Panc1 (cell line): ENCODE results near the gene RBM4. TPM values are rescaled to one million over a fixed set of nuclear protein-coding genes. Genes with fewer than 3 reads are reported as not detected.

ENCODE experiments used
- ATAC-seq: fragments of 200-7000 bp; cut with Tn5 transposase; 2 replicates; pipeline ENCODE4 v1.9.1; 2020; ENCODE audit warnings: mild to moderate bottlenecking, moderate library complexity
- BruUV-seq: library from RNA; stranded (reverse); fragments of 400-500 nt; replicated peaks from 2 replicates; lab custom pipeline; 2021; lab: Mats Ljungman, UMichigan
- CTCF ChIA-PET: fragments of 300-600 bp; sonication (Branson Sonifier 250); formaldehyde crosslinking; loops from one replicate; lab custom pipeline; 2022; ENCODE audit warnings: antibody characterized with exemption; lab: Charles Lee
- POLR2A ChIA-PET: fragments of 300-600 bp; sonication (Branson Sonifier 250); formaldehyde crosslinking; loops from one replicate; lab custom pipeline; 2022; ENCODE audit warnings: antibody characterized with exemption; lab: Charles Lee
- DNase-seq: peaks from one replicate; pipeline ENCODE4 v3.0.0-alpha.2; 2010; ENCODE audit warnings: low read depth, low spot score
- H3K27ac ChIP-seq: 2 replicates; pipeline ENCODE4 v1.5.1; 2011; ENCODE audit warnings: mild to moderate bottlenecking, low read length, inconsistent platforms
- H3K27me3 ChIP-seq: fragments of 200-500 bp; sonication (Bioruptor generic); 2 replicates; pipeline ENCODE4 v1.6.0; 2014; ENCODE audit warnings: low read length, inconsistent platforms; ENCODE audit not compliant: control insufficient read depth, insufficient read depth
- H3K36me3 ChIP-seq: fragments of 200-500 bp; sonication (Bioruptor generic); 2 replicates; pipeline ENCODE4 v1.5.1; 2014; ENCODE audit warnings: inconsistent platforms, mild to moderate bottlenecking, low read length, moderate library complexity; ENCODE audit not compliant: control insufficient read depth, insufficient read depth
- H3K4me1 ChIP-seq: 2 replicates; pipeline ENCODE4 v1.5.1; 2011; ENCODE audit warnings: inconsistent platforms, mild to moderate bottlenecking, low read length, moderate library complexity; ENCODE audit not compliant: control insufficient read depth, insufficient read depth
- H3K4me3 ChIP-seq, 2 experiments: 2 replicates each; pipeline ENCODE4 v1.5.1; 2011 to 2012; ENCODE audit warnings: low read depth in 2 of 2, low read length in 2 of 2, mild to moderate bottlenecking in 2 of 2, inconsistent platforms in 1 of 2, moderate library complexity in 1 of 2
- H3K9me3 ChIP-seq: fragments of 200-500 bp; sonication (Bioruptor generic); 2 replicates; pipeline ENCODE4 v1.5.1; 2014; ENCODE audit warnings: low read depth, mild to moderate bottlenecking, inconsistent platforms, low read length, moderate library complexity; ENCODE audit not compliant: control insufficient read depth, insufficient read depth
- POLR2AphosphoS5 ChIP-seq: IDR thresholded peaks from 2 replicates; pipeline ENCODE4 v1.6.1; 2012; ENCODE audit warnings: mild to moderate bottlenecking, low read depth, low read length, moderate library complexity
- REST ChIP-seq, 2 experiments: IDR thresholded peaks; 2 replicates each; pipeline ENCODE4 v1.6.1; 2011 to 2012; ENCODE audit warnings: low read depth in 2 of 2, control low read depth in 1 of 2, low read length in 1 of 2, mild to moderate bottlenecking in 1 of 2, moderate library complexity in 1 of 2; ENCODE audit not compliant: insufficient read depth in 1 of 2
- SIN3A ChIP-seq: IDR thresholded peaks from 2 replicates; pipeline ENCODE4 v1.6.1; 2012; ENCODE audit warnings: low read depth, mild to moderate bottlenecking, low read length, moderate library complexity, borderline replicate concordance; ENCODE audit not compliant: insufficient read depth
- TCF7L2 ChIP-seq: IDR thresholded peaks from 2 replicates; pipeline ENCODE4 v1.6.1; 2011; ENCODE audit warnings: mild to moderate bottlenecking, low read depth, low read length, inconsistent platforms
- in situ Hi-C: cut with HindIII; loops from 2 replicates; pipeline ENCODE4 v1.10.0; 2016; ENCODE audit warnings: low sequenced_read_pairs, low pct_unique_long_range_greater_than_20kb
- intact Hi-C: fragments of 100-400 bp; cut with micrococcal nuclease; formaldehyde crosslinking; loops from one replicate; pipeline ENCODE4 v1.10.0; 2022; ENCODE audit not compliant: unreplicated experiment
- total RNA-seq: library from RNA; stranded (reverse); gene quantifications from one replicate; pipeline ENCODE4 v1.2.1, GENCODE V29; 2021; ENCODE audit not compliant: unreplicated experiment
- TF ChIP-seq, protein P1 (sequence below): fragments of 450-650 bp; IDR thresholded peaks from 2 replicates; pipeline ENCODE4 v1.5.1; 2017; ENCODE audit warnings: mild to moderate bottlenecking

Gene RBM4
- total RNA-seq, 1 experiment from 2014 or later, result 195 TPM

- in situ Hi-C loops, result no loop called here
- H3K4me3 ChIP-seq, result no peak overlapping the region
- ChIA-PET CTCF (no interaction called here), POLR2A (no interaction called here)
- BruUV-seq, result TSS peak; percentile 11
- no peaks in the 10 kb centered on the region for H3K27me3 ChIP-seq
- H3K4me1 ChIP-seq, result peaks cover 25% of the 10 kb centered on the region
- DNase-seq (no peak), ATAC-seq (no peak)
- H3K27ac ChIP-seq, result no peak overlapping the region
- intact Hi-C loops, result no loop called here
- TF ChIP-seq POLR2AphosphoS5 (no peak), REST (IDR thresholded peaks at IDR 0.05; ENCODE audit: insufficient read depth in 1 of 2, low read depth in 2 of 2, low read length in 1 of 2) (no peak), TCF7L2 (no peak), SIN3A (no peak)
- TF ChIP-seq, protein P1, sequence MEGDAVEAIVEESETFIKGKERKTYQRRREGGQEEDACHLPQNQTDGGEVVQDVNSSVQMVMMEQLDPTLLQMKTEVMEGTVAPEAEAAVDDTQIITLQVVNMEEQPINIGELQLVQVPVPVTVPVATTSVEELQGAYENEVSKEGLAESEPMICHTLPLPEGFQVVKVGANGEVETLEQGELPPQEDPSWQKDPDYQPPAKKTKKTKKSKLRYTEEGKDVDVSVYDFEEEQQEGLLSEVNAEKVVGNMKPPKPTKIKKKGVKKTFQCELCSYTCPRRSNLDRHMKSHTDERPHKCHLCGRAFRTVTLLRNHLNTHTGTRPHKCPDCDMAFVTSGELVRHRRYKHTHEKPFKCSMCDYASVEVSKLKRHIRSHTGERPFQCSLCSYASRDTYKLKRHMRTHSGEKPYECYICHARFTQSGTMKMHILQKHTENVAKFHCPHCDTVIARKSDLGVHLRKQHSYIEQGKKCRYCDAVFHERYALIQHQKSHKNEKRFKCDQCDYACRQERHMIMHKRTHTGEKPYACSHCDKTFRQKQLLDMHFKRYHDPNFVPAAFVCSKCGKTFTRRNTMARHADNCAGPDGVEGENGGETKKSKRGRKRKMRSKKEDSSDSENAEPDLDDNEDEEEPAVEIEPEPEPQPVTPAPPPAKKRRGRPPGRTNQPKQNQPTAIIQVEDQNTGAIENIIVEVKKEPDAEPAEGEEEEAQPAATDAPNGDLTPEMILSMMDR, result no peak
- H3K9me3 ChIP-seq, result no peaks in the 10 kb centered on the region
- H3K36me3 ChIP-seq, result peaks cover 63% of the 10 kb centered on the region
Measured at GRCh38 chr11:66646828-66647227, 8.3 kb downstream of the RBM4 start.

DNA sequence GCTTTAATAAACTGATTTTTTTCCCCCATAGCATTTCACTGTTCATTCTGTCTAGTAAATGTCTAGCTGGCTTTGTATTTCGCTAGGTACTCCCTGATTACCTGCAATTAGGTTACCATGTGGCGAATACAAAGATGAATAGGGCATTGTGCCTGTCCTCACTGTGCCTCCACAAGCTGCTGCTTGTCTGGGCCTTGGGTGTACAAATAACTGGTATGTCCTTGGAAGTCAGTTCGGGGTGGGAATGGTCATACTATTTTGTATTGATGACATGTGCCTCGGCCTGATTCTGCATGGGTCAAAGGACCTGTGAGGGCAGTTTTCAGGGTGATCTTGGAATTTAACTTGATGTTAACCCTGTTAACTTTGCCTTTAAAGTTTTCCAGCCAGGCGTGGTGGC lies 11.4 kb downstream of the RBM4 start:
- POLR2A ChIA-PET, result no interaction called here
- no peak overlapping the region for H3K4me3 ChIP-seq
- intact Hi-C loops (no loop called here), in situ Hi-C loops (no loop called here)
- H3K4me1 ChIP-seq, result peaks cover 4% of the 10 kb centered on the region
- no peaks in the 10 kb centered on the region for H3K9me3 ChIP-seq
- peaks cover 32% of the 10 kb centered on the region for H3K36me3 ChIP-seq
- H3K27me3 ChIP-seq, result no peaks in the 10 kb centered on the region
- TF ChIP-seq SIN3A (no peak), TCF7L2 (no peak), POLR2AphosphoS5 (no peak), REST (IDR thresholded peaks at IDR 0.05; ENCODE audit: insufficient read depth in 1 of 2, low read depth in 2 of 2, low read length in 1 of 2) (no peak)
- TF ChIP-seq, protein P1, result no peak
- DNase-seq, result no peak
- CTCF ChIA-PET, result no interaction called here
- BruUV-seq, result no TSS peak
- no peak for ATAC-seq
- H3K27ac ChIP-seq, result no peak overlapping the region
